Parathyroid adenoma (tissue), 2 donors: ENCODE measurements around the gene MAP6.

Experiments
- H2AFZ ChIP-seq: fragments of 300-600 bp; sonication (generic); one replicate; pipeline ENCODE4 v1.7.0; 2017; ENCODE audit warnings: antibody characterized with exemption, mild to moderate bottlenecking
- H3K27ac ChIP-seq: fragments of 300-600 bp; sonication (generic); one replicate; pipeline ENCODE4 v1.7.0; 2017
- H3K27me3 ChIP-seq: fragments of 300-600 bp; sonication (generic); one replicate; pipeline ENCODE4 v1.7.0; 2017; ENCODE audit warnings: low read length; ENCODE audit not compliant: control insufficient read depth, insufficient read depth
- H3K36me3 ChIP-seq: fragments of 300-600 bp; sonication (generic); one replicate; pipeline ENCODE4 v1.7.0; 2017; ENCODE audit warnings: low read length; ENCODE audit not compliant: control insufficient read depth, insufficient read depth
- H3K4me1 ChIP-seq: fragments of 300-600 bp; sonication (generic); one replicate; pipeline ENCODE4 v1.7.0; 2017; ENCODE audit warnings: control low read depth
- H3K4me2 ChIP-seq: fragments of 300-600 bp; sonication (generic); one replicate; pipeline ENCODE4 v1.7.0; 2017; ENCODE audit warnings: low read length
- H3K4me3 ChIP-seq: fragments of 300-600 bp; sonication (generic); one replicate; pipeline ENCODE4 v1.7.0; 2017; ENCODE audit warnings: low read depth, low read length
- H3K79me2 ChIP-seq: fragments of 300-600 bp; sonication (generic); one replicate; pipeline ENCODE4 v1.7.0; 2017; ENCODE audit warnings: control low read depth
- H3K9ac ChIP-seq: fragments of 300-600 bp; sonication (generic); one replicate; pipeline ENCODE4 v1.7.0; 2017; ENCODE audit warnings: mild to moderate bottlenecking
- H3K9me3 ChIP-seq: fragments of 300-600 bp; sonication (generic); one replicate; pipeline ENCODE4 v1.7.0; 2017; ENCODE audit warnings: low read length; ENCODE audit not compliant: control insufficient read depth
- CTCF ChIP-seq: fragments of 300-600 bp; sonication (generic); IDR thresholded peaks from one replicate; pipeline ENCODE4 v1.7.0; 2017; ENCODE audit warnings: antibody characterized with exemption, mild to moderate bottlenecking
- donor health status: primary hyperparathyroidism.

The MAP6 gene

GRCh38 chr11:75635066-75635862 lies 33.6 kb downstream of the MAP6 start:
- Histone ChIP-seq H3K9ac (no peak overlapping the region), H3K27ac (peak overlapping the region; percentile 11)

GRCh38 chr11:75633409-75634066 lies 35.3 kb downstream of the MAP6 start:
- Histone ChIP-seq H3K27me3 (no peaks in the 10 kb centered on the region), H3K4me2 (no peak overlapping the region), H3K79me2 (no peaks in the 10 kb centered on the region), H3K9ac (no peak overlapping the region), H2AFZ (no peak overlapping the region), H3K4me3 (no peak overlapping the region), H3K27ac (no peak overlapping the region), H3K36me3 (no peaks in the 10 kb centered on the region), H3K9me3 (no peaks in the 10 kb centered on the region), H3K4me1 (no peaks in the 10 kb centered on the region)
- TF ChIP-seq CTCF: no peak

More at GRCh38 chr11:75635066-75635862, 33.6 kb downstream of the MAP6 start:
- Histone ChIP-seq H3K27me3 (no peaks in the 10 kb centered on the region), H3K4me3 (no peak overlapping the region), H3K4me2 (no peak overlapping the region), H3K36me3 (no peaks in the 10 kb centered on the region), H3K9me3 (no peaks in the 10 kb centered on the region), H2AFZ (peak overlapping the region; percentile 1), H3K79me2 (no peaks in the 10 kb centered on the region), H3K4me1 (peaks cover 1% of the 10 kb centered on the region)
- no peak for TF ChIP-seq CTCF

- no peaks in the 10 kb centered on the region for H3K79me2 ChIP-seq
- no peak overlapping the region for H3K27ac ChIP-seq
- no peak for TF ChIP-seq CTCF
- H2AFZ ChIP-seq: no peak overlapping the region
- H3K36me3 ChIP-seq: no peaks in the 10 kb centered on the region
- H3K4me2 ChIP-seq: no peak overlapping the region
- no peaks in the 10 kb centered on the region for H3K4me1 ChIP-seq
- H3K27me3 ChIP-seq: no peaks in the 10 kb centered on the region
- no peak overlapping the region for H3K9ac ChIP-seq
- H3K9me3 ChIP-seq: no peaks in the 10 kb centered on the region
- no peak overlapping the region for H3K4me3 ChIP-seq
Observed at GRCh38 chr11:75632962-75633361, 35.9 kb downstream of the MAP6 start.

- Histone ChIP-seq H3K9ac (no peak overlapping the region), H3K4me2 (no peak overlapping the region), H3K4me3 (no peak overlapping the region), H3K36me3 (no peaks in the 10 kb centered on the region), H3K9me3 (no peaks in the 10 kb centered on the region), H2AFZ (no peak overlapping the region), H3K4me1 (no peaks in the 10 kb centered on the region), H3K27me3 (no peaks in the 10 kb centered on the region), H3K27ac (no peak overlapping the region), H3K79me2 (no peaks in the 10 kb centered on the region)
- no peak for TF ChIP-seq CTCF
Observed at GRCh38 chr11:75632450-75632849, 36.4 kb downstream of the MAP6 start.
